GM19452 (cell line): ENCODE results near the gene TMEM150A.
"Not testable (repeated sequence)": the region's sequence is repeated elsewhere in the genome, so short reads cannot be mapped to it uniquely, and the experiment has no call there.

Experiments
- ATAC-seq: cut with Tn5 transposase; IDR thresholded peaks from one replicate; pipeline ENCODE4 v1.9.1; 2021; ENCODE audit not compliant: unreplicated experiment

TMEM150A gene

DNA sequence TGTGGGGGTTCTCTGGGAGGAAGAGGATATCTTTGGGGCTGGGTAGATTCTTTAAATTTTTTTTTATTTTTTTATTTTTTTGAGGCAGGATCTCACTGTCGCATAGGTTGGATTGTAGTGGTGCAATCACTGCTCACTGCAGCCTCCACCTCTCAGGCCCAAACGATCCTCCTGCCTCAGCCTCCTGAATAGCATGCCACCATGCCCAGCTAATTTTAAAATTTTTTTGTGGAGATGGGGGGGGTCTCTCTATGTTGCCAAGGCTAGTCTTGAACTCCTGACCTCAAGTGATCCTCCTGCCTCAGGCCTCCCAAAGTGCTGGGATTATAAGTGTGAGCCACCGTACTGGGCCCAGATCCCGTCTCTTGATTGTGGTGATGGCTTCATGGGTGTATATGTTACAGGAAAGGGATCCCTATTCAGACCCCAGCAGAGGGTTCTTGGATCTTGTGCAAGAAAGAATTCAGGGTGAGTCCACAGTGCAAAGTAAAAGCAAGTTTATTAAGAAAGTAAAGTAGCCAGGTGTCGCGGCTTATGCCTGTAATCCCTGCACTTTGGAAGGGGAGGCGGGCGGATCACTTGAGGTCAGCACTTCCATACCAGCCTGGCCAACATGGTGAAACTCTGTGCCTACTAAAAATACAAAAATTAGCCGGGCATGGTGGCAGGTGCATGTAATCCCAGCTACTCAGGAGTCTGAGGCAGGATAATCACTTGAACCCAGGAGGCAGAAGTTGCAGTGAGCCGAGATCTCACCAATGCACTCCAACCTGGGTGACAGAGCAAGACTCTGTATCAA lies 11.4 kb upstream of the TMEM150A start:
- no peak for ATAC-seq

- peak; percentile 68 for ATAC-seq
Measured at GRCh38 chr2:85611705-85612587, 9.4 kb upstream of the TMEM150A start, which contains the start of gene C2orf68. Gene C2orf68, minus strand, starts transcription at chr2:85612066. Its CDS starts 82 bp downstream, at chr2:85611984.

DNA sequence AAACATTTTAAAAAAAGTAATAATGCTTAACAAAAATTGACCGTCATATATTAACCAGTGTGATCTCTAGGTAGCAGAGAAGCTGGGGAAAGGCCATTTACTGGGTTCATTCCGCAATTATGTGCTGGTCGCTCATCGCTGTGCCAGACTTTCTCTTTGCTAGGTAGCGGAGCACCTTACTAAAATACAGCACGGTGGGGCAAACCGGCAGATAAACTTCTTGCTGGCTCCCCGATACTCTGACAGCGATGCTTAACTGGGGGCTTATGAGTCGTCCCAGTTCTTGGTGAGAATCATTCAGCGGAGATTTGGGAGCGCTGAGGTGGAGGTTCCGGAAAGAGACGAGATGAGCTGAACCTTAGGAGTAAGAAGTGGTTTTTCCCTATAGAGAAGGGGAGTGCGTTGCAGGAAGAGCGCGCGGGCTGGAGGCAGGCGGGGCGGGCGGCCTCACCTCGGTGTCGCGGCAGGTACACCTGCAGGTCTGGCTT lies 8.8 kb upstream of the TMEM150A start:
- ATAC-seq: no peak

DNA sequence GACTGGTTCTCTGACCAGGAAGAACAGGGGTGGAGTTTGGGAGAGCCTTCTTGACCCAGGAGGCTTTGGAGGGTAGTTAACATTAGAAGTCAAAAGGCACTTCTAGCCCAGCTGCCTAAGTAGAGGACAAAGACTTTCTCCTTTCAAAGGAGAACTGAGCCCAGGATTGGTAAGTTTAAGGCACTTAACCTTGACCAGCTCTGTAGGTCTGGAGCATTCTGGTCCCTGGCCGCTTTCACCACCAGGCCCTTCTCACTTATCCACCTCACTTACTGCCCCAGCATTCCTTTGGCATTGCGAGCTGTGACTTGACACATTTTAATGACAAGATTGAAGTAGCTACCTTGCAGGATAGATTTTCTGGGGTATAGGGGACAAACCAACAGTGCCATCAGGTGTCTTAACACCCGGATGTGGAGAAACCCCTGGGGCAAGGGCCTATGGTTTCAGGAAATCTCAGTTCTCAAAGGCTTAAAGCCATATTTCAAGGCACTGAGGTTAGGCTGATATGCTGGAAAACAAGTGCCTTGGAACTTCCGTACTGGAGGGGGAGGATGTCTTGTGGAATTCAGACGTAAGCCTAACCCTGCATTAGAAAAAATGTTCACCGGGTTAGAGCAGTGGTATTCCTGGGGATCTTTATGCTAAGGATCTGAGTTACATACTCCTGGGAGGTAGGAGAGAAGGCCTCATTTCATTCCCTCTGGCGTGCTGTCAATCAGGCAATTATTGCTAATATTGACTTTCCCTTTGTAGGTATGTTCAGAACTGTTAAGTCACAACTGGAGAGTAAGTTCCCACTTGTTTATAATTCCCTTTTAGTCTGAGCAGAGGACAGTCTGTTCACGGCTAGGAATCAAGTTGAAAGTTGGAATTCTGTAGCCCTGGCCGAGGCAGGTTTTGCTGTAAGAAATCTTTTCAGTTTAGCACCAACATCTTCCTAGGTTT lies 5.0 kb upstream of the TMEM150A start:
- ATAC-seq: no peak

DNA sequence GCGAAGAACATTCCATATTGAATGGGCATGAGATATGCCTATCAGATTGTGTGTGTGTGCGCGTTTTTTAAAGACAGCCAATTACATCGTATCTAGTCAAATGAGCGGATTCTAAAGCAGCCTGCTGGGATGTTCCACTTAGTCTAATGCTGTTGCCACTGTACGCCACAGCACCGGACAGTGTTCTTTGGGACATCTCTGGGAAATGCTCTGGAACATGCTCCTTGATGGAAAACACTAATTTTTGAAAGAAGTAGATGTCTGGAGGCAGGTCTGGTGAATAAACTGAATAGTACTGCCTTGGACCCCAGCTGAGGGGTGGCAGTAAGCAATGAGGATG lies 3.6 kb upstream of the TMEM150A start:
- no peak for ATAC-seq

- ATAC-seq: no peak
Measured at GRCh38 chr2:85605406-85606115, 3.1 kb upstream of the TMEM150A start.

GRCh38 chr2:85604568-85605339 lies 2.3 kb upstream of the TMEM150A start:
- no peak for ATAC-seq

- ATAC-seq: not testable (repeated sequence)
Measured at GRCh38 chr2:85604133-85604444, 1.6 kb upstream of the TMEM150A start.

DNA sequence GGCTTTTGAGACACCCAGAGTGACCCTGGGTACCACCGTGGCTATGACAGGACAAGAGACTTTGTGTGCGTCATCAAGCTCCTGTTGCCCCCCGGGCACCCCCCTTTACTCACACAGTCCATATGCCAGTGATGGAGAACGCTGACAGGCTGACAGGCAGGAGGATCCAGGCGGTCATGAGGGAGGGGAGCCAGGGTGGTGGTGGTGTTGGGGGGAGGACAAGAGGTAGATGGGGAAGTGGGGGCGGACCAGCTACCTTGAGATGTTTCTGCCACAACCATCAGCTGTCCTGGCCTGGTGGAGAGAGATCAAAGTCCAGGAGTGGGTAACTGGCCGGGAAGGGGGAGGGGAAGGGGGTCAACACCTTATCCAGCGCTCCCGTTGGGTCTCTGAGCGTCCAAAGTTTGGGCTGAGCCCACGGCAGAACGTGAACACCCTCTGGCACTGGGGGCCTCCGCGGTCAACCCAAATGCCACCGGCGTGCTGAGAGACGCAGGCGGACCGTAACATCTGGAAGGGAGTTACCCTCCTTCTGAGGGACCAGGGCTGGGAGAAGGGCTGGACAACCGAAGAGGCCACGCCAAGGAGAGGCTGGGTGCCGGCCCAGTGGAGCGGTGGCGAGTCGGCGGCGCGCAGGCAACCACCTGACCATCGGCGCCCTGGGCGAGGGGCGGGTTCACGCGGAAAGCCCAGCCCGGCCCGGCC lies 575 bp downstream of the TMEM150A start:
- ATAC-seq: peak; percentile 41

DNA sequence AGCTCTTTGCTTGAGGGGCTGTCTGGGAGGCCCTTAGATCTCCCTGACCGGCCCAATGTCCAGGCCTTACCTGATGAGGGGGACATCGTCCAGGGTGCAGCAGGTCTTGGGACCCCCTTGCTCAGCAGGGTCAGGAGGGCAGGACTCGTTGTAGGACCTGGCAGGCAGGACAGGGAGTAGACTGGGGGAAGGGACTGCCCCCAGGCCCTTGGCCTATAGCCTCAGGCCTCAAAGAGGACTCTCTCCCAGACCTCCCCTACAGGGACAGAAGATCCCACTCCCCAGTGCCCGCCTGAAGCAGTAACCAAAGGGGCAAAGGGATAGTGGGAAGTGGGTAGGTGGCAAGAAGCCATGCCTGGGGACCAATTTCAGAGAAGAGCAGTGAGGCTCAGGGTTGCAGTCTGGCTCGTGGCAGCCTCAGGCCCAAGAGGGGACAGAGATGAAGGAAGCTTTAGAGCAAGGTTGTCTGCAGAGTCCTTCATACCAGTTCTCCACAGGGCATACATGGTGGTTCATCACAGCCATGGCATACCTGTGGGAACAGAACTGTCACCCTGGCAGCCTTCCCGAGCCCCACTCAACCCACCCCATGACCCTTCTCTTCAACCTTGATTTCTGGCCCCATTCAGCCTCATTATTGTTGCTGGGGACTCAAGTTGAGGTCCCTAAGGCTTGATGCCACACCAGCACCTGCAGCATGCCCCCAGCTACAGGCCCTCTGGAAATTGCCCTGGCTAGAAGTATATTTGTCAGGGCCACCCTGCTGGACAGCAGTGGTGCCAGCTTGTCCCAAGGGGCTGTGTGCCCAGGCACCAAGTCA lies 1.3 kb downstream of the TMEM150A start:
- ATAC-seq: no peak

- no peak for ATAC-seq
Measured at GRCh38 chr2:85600235-85600575, 2.3 kb downstream of the TMEM150A start.

- ATAC-seq: no peak
Measured at GRCh38 chr2:85599468-85600234, 2.8 kb downstream of the TMEM150A start.

DNA sequence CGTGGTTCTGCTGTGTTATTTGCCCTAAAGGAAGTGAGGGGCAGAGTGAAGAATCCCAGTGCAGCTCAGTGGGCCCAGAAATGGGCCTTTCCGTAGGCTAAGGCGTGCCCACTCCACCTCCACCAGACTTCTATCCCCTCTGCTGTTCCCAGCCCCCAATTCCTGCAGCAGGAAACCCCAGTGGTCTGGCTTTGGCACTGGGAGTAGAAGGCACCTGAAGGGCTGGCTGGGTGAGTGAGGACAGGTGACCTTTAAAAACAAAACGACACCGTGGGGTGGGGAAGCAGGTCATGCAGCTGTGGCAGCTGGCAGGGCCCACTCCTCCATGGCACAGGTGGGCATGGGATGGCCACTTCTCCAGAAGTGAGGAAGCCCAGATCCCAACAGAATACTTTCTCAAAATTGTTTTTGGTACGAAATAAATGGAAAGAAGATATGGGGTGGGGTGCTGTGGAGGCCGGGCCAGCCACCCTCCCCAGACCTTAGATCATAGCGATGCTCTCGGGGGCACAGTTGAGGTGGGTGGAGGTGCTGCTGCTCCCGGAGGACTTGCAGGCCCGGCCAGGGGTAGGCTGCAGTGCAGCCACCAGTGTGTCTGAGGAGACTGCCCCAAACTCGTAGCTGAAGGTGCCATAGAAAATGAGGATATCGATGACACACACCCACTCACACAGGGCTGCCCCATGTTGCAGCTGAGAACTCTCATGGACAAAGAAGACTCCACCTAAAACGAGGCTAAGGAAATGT lies 3.7 kb downstream of the TMEM150A start:
- ATAC-seq: no peak

DNA sequence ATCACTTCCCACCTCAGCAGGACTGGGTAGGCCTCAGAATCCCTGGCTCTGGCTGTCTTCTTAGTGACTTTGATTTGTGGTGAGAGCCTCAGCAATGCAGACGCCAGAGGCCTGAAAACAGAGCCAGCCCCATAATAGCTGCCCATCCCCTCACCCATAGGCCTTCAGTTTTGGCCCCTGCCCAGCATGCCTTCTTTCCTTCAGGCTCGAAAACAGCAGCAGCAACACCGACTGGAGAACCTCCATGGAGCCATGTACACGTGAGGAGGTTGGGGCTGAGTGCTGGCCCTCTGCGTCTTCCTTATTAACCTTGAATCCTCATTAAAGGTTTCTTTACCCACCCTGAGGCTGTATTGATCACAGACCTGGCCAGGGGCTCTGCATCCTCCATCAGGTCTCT lies 5.3 kb downstream of the TMEM150A start:
- ATAC-seq: no peak

- no peak for ATAC-seq
Measured at GRCh38 chr2:85596486-85597143, 5.9 kb downstream of the TMEM150A start.

- no peak for ATAC-seq
Measured at GRCh38 chr2:85596026-85596333, 6.5 kb downstream of the TMEM150A start.
